H1 (cell line): Measurements from ENCODE around the gene TMEM30A. TPM values are rescaled to one million over a fixed set of nuclear protein-coding genes. Genes with fewer than 3 reads are reported as not detected.

Experiments used
- ATF3 ChIP-seq: IDR thresholded peaks from 2 replicates; pipeline ENCODE4 v1.6.1; 2011; ENCODE audit warnings: low read depth, mild to moderate bottlenecking, low read length; ENCODE audit not compliant: insufficient read depth
- HDAC2 ChIP-seq, 2 experiments: fragments of 300-600 bp in 1 of 2; sonication (generic) in 1 of 2; IDR thresholded peaks; 2 replicates each; pipeline ENCODE4 v1.6.1; 2011 to 2012; ENCODE audit warnings: low read depth in 2 of 2, low read length in 2 of 2, mild to moderate bottlenecking in 2 of 2, moderate library complexity in 2 of 2, borderline replicate concordance in 1 of 2, inconsistent platforms in 1 of 2
- JUN ChIP-seq: IDR thresholded peaks from 2 replicates; pipeline ENCODE4 v1.6.1; 2011; ENCODE audit warnings: low read depth, mild to moderate bottlenecking, improper control_type of control experiment, low read length
- TCF12 ChIP-seq: IDR thresholded peaks from 2 replicates; pipeline ENCODE4 v1.6.1; 2011; ENCODE audit warnings: low read depth, mild to moderate bottlenecking, low read length
- polyA plus RNA-seq, 7 experiments: library from polyadenylated mRNA; depleted of rRNA in 3 of 7; stranded (reverse) in 5 of 7; unstranded in 2 of 7; fragments of >200 nt in 5 of 7; fragments of 200-250 nt in 2 of 7; gene quantifications; 1 replicate in 5 of 7; 2 replicates in 1 of 7; 4 replicates in 1 of 7; pipeline versions ENCODE4 v1.2.1 to v1.2.3, GENCODE V29; 2011 to 2013; ENCODE audit warnings: missing spikeins in 2 of 7, mixed read lengths in 2 of 7
- total RNA-seq: library from RNA; stranded (reverse); fragmentation: NEBNext Ultra II Directional; extraction: Animal tissue kit (Norgen Biotek cat#: 25700); gene quantifications from 2 replicates; pipeline ENCODE4 v1.2.1, GENCODE V29; 2021

Gene TMEM30A
- total and polyA plus RNA-seq, 2 of the 8 experiments (the other 6 are each of a cell fraction or from before 2014, with no cell fraction given) = 10.5 to 71.0 TPM

GRCh38 chr6:75288023-75288422 is 3.4 kb upstream of the TMEM30A start (continued):
- no peak for TF ChIP-seq ATF3
- no peak for TF ChIP-seq TCF12
- no peak for TF ChIP-seq HDAC2 (IDR thresholded peaks at IDR 0.05; ENCODE audit: borderline replicate concordance in 1 of 2, low read depth in 2 of 2, low read length in 2 of 2)
- TF ChIP-seq JUN = no peak
